ENCODE measurements around the gene FBRSL1.

The FBRSL1 gene

DNA sequence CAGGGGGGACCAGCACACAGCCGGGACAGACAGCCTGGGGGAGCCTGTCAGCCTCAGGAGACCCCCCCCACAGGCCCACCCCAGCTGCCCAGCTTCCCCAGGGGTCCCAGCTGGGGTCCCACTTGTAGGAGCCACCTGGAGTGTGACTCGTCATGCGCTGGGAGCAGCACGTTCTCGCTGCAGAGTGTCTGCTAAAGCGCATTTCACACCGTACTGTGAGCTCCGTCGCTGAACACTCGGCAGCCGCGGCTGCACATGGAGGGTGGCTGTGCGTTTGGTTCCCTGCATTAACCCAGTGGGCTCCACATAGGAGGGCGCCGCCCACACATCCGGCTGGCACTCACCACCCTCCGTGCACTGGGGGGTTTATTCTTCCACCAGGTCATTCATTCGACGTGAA lies 56.7 kb downstream of the FBRSL1 start:
- Histone ChIP-seq H3K4me2 (peak overlapping the region in 9 of 11 experiments; percentile 58 to 77 (median 72); a peak in 16 of 22 replicates), H3K36me3 (peaks cover 0 to 30% (median 9%) of the 10 kb centered on the region in 11 experiments; a peak in 11 of 22 replicates), H3K9ac (peak overlapping the region in 3 of 11 experiments; percentile 7 to 46 (median 24); a peak in 2 of 22 replicates), H3K4me1 (peaks cover 12 to 92% (median 78%) of the 10 kb centered on the region in 10 experiments), H3K27ac (no peak overlapping the region), H3K4me3 (no peak overlapping the region), H3K27me3 (peaks cover 0 to 15% (median 0%) of the 10 kb centered on the region in 11 experiments; a peak in 5 of 22 replicates), H4K20me1 (peaks cover 29 to 99% (median 90%) of the 10 kb centered on the region in 11 experiments; a peak in 19 of 22 replicates), H3K9me3 (replicated peaks in 1 of 11) (no peaks in the 10 kb centered on the region)
- no peak for TF ChIP-seq Cebpa-rat (IDR thresholded peaks at IDR 0.05)

DNA sequence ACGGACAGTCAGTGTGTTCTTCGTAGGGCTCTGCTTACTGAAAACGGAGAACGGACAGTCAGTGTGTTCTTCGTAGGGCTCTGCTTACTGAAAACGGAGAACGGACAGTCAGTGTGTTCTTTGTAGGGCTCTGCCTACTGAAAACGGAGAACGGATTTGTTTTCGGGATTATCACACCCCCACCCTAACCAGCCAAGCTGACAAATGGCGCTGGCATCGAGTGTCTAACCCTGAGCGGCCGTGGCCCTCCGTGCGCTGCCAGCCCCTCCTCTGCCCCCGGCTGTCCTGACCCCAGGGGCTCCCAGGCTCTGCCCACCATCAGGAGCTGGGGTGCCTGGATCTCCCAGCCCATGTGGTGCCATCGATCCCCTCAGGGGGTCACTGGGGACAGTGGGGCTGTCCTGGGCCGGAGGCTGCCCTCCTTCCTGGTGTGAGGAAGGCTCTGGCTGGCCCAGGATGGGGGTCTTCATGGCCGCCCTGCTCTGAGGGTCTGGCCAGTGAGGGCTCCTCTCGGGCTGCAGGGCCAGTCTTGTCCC lies 57.3 kb downstream of the FBRSL1 start:
- no peak overlapping the region for H3K27ac ChIP-seq
- peak overlapping the region in 8 of 11 experiments; percentile 9 to 77 (median 72); a peak in 14 of 22 replicates for H3K4me2 ChIP-seq
- no peaks in the 10 kb centered on the region for H3K9me3 ChIP-seq (replicated peaks in 1 of 11)
- H3K36me3 ChIP-seq: peaks cover 0 to 30% (median 9%) of the 10 kb centered on the region in 11 experiments; a peak in 12 of 22 replicates
- peaks cover 0 to 15% (median 0%) of the 10 kb centered on the region in 11 experiments; a peak in 5 of 22 replicates for H3K27me3 ChIP-seq
- H3K4me1 ChIP-seq: peaks cover 12 to 95% (median 79%) of the 10 kb centered on the region in 10 experiments
- H3K9ac ChIP-seq: peak overlapping the region in 5 of 11 experiments; percentile 3 to 54 (median 17); a peak in 5 of 22 replicates
- H4K20me1 ChIP-seq: peaks cover 32 to 99% (median 89%) of the 10 kb centered on the region in 11 experiments; a peak in 19 of 22 replicates
- TF ChIP-seq Cebpa-rat (IDR thresholded peaks at IDR 0.05): no peak
- no peak overlapping the region for H3K4me3 ChIP-seq

DNA sequence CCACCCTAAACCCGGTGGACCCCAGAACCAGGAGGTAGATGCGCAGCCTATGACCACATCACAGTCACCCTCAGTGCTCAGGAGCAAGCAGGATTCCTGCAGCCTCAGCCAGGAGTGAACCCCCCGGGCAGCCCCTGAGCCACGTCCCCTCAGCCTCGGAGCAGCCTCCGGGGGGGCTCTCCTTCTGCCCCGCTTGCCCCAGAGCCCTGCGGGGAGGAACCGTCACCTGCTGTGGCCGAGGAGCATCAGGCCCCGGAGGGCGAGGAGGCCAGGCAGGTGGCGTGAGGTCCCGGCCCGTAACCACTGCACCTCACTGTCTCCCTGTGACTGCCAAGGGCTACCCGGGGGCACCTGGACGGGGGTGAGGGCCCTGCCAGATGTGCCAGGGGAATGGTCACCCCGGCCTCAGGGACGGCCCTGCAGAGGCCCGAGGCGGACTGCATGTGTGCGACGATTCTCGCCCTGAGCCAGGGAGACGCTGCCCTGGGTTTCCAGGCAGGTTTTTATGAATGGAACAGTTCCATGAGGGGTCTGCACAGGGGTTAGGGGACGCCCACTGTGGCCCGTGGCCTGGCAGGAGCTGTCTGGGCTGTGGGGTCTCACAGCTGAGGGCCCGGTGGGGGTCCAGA lies 58.6 kb downstream of the FBRSL1 start:
- no peak overlapping the region for H3K27ac ChIP-seq
- peak overlapping the region in 3 of 11 experiments; percentile 14 to 54 (median 26); a peak in 4 of 22 replicates for H3K9ac ChIP-seq
- peaks cover 0 to 15% (median 0%) of the 10 kb centered on the region in 11 experiments; a peak in 5 of 22 replicates for H3K27me3 ChIP-seq
- no peak for TF ChIP-seq Cebpa-rat (IDR thresholded peaks at IDR 0.05)
- H3K36me3 ChIP-seq: peaks cover 0 to 30% (median 10%) of the 10 kb centered on the region in 11 experiments; a peak in 12 of 22 replicates
- no peaks in the 10 kb centered on the region for H3K9me3 ChIP-seq (replicated peaks in 1 of 11)
- H3K4me1 ChIP-seq: peaks cover 12 to 95% (median 79%) of the 10 kb centered on the region in 10 experiments
- peak overlapping the region in 7 of 11 experiments; percentile 32 to 77 (median 73); a peak in 8 of 22 replicates for H3K4me2 ChIP-seq
- no peak overlapping the region for H3K4me3 ChIP-seq
- H4K20me1 ChIP-seq: peaks cover 32 to 97% (median 77%) of the 10 kb centered on the region in 11 experiments; a peak in 19 of 22 replicates

DNA sequence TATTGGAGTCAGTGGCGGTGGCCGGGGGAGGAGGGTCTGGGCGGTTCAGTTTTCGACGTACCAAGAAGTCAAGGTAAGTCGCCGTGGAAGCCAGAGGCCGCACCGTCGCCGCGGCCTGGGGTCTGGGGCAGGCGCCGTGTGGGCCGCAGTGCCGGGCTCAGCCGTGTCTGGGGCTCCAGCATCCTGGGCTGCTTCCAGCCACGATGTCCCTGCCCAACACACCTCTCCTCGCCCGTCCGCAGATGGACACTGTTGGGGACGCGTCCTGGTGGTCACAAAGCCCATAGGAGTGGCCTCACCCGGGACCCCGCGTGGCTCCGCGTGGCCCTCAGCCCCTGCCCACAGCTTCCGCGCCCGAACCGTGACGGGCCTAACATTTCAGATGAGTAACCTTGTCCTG lies 59.1 kb downstream of the FBRSL1 start:
- H3K9ac ChIP-seq: no peak overlapping the region
- H3K9me3 ChIP-seq (replicated peaks in 1 of 11): no peaks in the 10 kb centered on the region
- H3K4me3 ChIP-seq: no peak overlapping the region
- H3K27ac ChIP-seq: no peak overlapping the region
- H4K20me1 ChIP-seq: peaks cover 32 to 99% (median 72%) of the 10 kb centered on the region in 11 experiments; a peak in 19 of 22 replicates
- H3K4me2 ChIP-seq: peak overlapping the region in 2 of 11 experiments; percentile 5 to 75; a peak in 1 of 22 replicates
- peaks cover 0 to 32% (median 13%) of the 10 kb centered on the region in 11 experiments; a peak in 12 of 22 replicates for H3K36me3 ChIP-seq
- TF ChIP-seq Cebpa-rat (IDR thresholded peaks at IDR 0.05): no peak
- peaks cover 0 to 15% (median 0%) of the 10 kb centered on the region in 11 experiments; a peak in 5 of 22 replicates for H3K27me3 ChIP-seq
- peaks cover 12 to 95% (median 79%) of the 10 kb centered on the region in 10 experiments for H3K4me1 ChIP-seq

DNA sequence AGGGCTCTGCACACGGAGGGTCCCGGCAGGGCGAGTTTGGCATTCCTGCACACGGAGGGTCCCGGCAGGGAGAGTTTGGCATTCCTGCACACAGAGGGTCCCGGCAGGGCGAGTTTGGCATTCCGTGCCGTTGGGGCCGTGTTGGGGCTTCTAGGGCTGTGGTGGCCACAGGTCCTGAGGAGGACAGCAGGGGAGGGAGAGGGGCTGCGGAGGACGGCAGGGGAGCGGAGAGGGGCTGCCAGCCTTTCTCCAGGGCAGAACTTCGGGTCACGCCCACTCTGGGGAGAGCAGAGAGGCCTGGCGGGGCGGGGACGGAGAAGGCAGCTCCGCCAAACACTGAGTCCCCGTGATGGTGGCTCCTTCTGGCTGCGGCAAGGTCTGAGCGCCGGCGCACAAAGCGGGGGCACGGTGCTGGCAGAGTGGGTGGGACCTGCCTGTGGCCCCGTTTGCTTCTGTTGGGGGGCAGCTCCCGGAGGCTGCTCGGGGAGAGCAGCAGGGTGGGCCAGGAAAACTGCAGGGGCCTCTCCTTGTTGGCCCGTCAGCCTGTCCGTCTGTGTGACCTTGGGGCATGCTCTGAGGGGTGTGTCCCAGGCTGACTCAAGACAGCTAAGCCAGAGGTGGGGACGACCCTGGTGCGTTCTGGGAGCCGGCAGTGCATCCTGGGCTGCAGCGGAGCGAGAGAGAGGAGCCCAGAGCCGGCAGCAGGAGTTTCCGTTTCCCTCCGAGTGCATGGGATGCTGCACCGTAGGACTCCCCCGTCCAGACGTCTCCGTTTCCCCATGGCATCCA lies 60.3 kb downstream of the FBRSL1 start:
- Histone ChIP-seq H3K4me1 (peaks cover 10 to 97% (median 85%) of the 10 kb centered on the region in 10 experiments), H3K9ac (no peak overlapping the region; a peak in 1 of 22 replicates), H3K36me3 (peaks cover 0 to 34% (median 13%) of the 10 kb centered on the region in 11 experiments; a peak in 12 of 22 replicates), H3K27ac (no peak overlapping the region), H3K4me2 (peak overlapping the region in 6 of 11 experiments; percentile 96 to 100 (median 99); a peak in 11 of 22 replicates), H3K4me3 (no peak overlapping the region), H3K9me3 (replicated peaks in 1 of 11) (no peaks in the 10 kb centered on the region), H3K27me3 (peaks cover 0 to 15% (median 0%) of the 10 kb centered on the region in 11 experiments; a peak in 5 of 22 replicates), H4K20me1 (peaks cover 30 to 90% (median 61%) of the 10 kb centered on the region in 11 experiments; a peak in 19 of 22 replicates)
- TF ChIP-seq Cebpa-rat (IDR thresholded peaks at IDR 0.05): no peak

DNA sequence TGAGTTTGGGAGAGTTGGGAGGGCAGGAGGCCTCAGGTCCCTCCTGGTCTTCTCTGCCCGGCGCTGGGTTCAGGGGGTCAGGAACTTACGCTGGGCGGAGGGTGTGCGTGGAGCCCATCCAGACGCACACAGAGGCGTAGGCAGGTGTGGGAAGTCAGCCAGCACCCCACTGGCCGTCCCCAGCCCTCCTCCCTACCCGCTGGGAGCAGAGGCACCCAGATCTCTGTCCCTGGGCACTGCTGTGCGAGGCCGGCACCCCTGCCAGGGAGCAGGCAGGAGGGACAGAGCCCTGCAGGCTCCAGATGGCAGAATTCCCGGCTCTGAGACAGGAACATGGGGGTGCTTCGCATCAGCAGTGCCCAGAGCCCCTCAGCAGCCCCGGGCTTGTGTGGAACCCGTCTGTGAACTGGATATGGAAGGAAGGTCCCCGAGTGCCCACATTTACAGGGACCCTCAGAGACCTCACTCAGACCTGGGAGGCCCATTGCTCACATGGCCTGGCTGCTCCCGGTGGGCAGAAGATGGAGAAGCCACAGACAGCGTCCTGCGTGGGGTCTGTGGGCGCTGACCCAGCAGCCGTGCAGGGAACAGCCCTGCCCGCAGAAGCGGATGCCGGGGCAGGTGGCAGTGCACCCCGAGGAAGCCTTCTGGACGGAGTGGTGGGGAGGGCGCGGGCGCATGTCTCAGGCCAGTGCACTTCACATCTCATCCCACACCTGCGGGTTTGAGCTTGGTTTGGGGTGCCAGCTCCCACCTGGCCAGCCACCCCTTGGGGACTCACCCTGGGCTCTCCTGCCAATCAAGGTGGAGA lies 61.1 kb downstream of the FBRSL1 start:
- H3K36me3 ChIP-seq: peaks cover 0 to 34% (median 13%) of the 10 kb centered on the region in 11 experiments; a peak in 12 of 22 replicates
- no peaks in the 10 kb centered on the region for H3K9me3 ChIP-seq (replicated peaks in 1 of 11)
- no peak overlapping the region; a peak in 1 of 20 replicates for H3K4me3 ChIP-seq
- H3K4me2 ChIP-seq: peak overlapping the region in 9 of 11 experiments; percentile 39 to 100 (median 98); a peak in 17 of 22 replicates
- H4K20me1 ChIP-seq: peaks cover 22 to 90% (median 53%) of the 10 kb centered on the region in 11 experiments; a peak in 18 of 22 replicates
- H3K27me3 ChIP-seq: peaks cover 0 to 15% (median 0%) of the 10 kb centered on the region in 11 experiments; a peak in 3 of 22 replicates
- peaks cover 2 to 97% (median 85%) of the 10 kb centered on the region in 10 experiments for H3K4me1 ChIP-seq
- no peak for TF ChIP-seq Cebpa-rat (IDR thresholded peaks at IDR 0.05)
- no peak overlapping the region for H3K27ac ChIP-seq
- peak overlapping the region in 4 of 11 experiments; percentile 9 to 56 (median 34); a peak in 2 of 22 replicates for H3K9ac ChIP-seq

DNA sequence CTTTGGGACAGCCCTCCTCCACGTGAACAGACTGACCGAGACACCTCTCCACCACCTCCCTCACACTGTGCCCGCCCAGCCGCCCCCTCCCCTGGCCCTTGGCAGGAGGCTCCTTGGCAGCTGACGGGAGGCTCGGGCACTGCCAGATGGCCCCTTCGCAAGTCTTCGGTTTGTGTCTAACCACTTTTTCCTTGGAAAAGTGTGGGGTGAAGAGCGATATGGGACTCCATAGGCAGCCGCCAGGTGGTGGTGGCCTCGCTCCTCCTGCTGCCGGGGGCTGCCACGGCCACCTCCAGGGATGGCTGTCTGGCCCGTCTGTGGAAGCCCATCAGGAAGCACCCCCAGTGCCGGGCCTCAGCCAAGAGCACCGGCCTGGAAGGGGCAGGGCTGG lies 61.7 kb downstream of the FBRSL1 start:
- Histone ChIP-seq H3K36me3 (peaks cover 0 to 34% (median 13%) of the 10 kb centered on the region in 11 experiments; a peak in 12 of 22 replicates), H3K4me3 (no peak overlapping the region; a peak in 1 of 20 replicates), H3K9me3 (replicated peaks in 1 of 11) (no peaks in the 10 kb centered on the region), H3K4me1 (peaks cover 2 to 97% (median 85%) of the 10 kb centered on the region in 10 experiments), H3K4me2 (peak overlapping the region in 9 of 11 experiments; percentile 39 to 100 (median 98); a peak in 17 of 22 replicates), H4K20me1 (peaks cover 18 to 87% (median 47%) of the 10 kb centered on the region in 11 experiments; a peak in 18 of 22 replicates), H3K27me3 (peaks cover 0 to 13% (median 0%) of the 10 kb centered on the region in 11 experiments; a peak in 3 of 22 replicates), H3K27ac (peak overlapping the region in 1 of 11 experiments; percentile 48; a peak in 1 of 22 replicates), H3K9ac (peak overlapping the region in 6 of 11 experiments; percentile 24 to 65 (median 54); a peak in 7 of 22 replicates)
- TF ChIP-seq Cebpa-rat (IDR thresholded peaks at IDR 0.05): no peak
